Osteoblast (primary cell): Measurements from ENCODE around the gene CLEC4M. TPM values are rescaled to one million over a fixed set of nuclear protein-coding genes. Genes with fewer than 3 reads are reported as not detected.

Experiments used
- DNase-seq: peaks from one replicate; pipeline ENCODE4 v3.0.0; 2011; ENCODE audit warnings: low spot score, mixed read lengths; ENCODE audit not compliant: insufficient read length; ENCODE audit errors: missing footprints
- H2AFZ ChIP-seq: 2 replicates; pipeline ENCODE4 v1.6.0; 2011; ENCODE audit warnings: mild to moderate bottlenecking, low read length
- H3K27ac ChIP-seq: 2 replicates; pipeline ENCODE4 v1.5.1; 2011; ENCODE audit warnings: mild to moderate bottlenecking, low read depth, low read length, moderate library complexity
- H3K27me3 ChIP-seq: 2 replicates; pipeline ENCODE4 v1.6.0; 2012; ENCODE audit warnings: mild to moderate bottlenecking, control low read depth, inconsistent platforms, low read length, moderate library complexity; ENCODE audit not compliant: insufficient read depth
- H3K36me3 ChIP-seq: 2 replicates; pipeline ENCODE4 v1.5.1; 2011; ENCODE audit warnings: mild to moderate bottlenecking, low read length, control low read depth, moderate library complexity; ENCODE audit not compliant: insufficient read depth
- H3K4me1 ChIP-seq: 2 replicates; pipeline ENCODE4 v1.5.1; 2011; ENCODE audit warnings: mild to moderate bottlenecking, low read length, control low read depth, moderate library complexity; ENCODE audit not compliant: insufficient read depth
- H3K4me2 ChIP-seq: 2 replicates; pipeline ENCODE4 v1.6.0; 2011; ENCODE audit warnings: mild to moderate bottlenecking, low read length; ENCODE audit not compliant: insufficient read depth
- H3K4me3 ChIP-seq: fragments of 200-600 bp; sonication (generic); 3 replicates; pipeline ENCODE4 v1.5.1; 2012; ENCODE audit warnings: mild to moderate bottlenecking, low read length, inconsistent platforms; ENCODE audit not compliant: insufficient read depth
- H3K79me2 ChIP-seq: 2 replicates; pipeline ENCODE4 v1.6.0; 2012; ENCODE audit warnings: mild to moderate bottlenecking, low read length, control low read depth, inconsistent platforms; ENCODE audit not compliant: insufficient read depth
- H3K9me3 ChIP-seq: 2 replicates; pipeline ENCODE4 v1.5.1; 2011; ENCODE audit warnings: low read depth, low read length, control low read depth
- H4K20me1 ChIP-seq: 2 replicates; pipeline ENCODE4 v1.6.0; 2012; ENCODE audit warnings: mild to moderate bottlenecking, low read length, control low read depth; ENCODE audit not compliant: insufficient read depth
- total RNA-seq: library from RNA; depleted of rRNA; stranded (reverse); fragments of >200 nt; gene quantifications from 2 replicates; pipeline ENCODE4 v1.2.3, GENCODE V29; 2012
- TF ChIP-seq, protein P1 (sequence below): IDR thresholded peaks from 2 replicates; pipeline ENCODE4 v1.5.1; 2011; ENCODE audit warnings: mild to moderate bottlenecking, low read depth, low read length, moderate library complexity; ENCODE audit errors: extremely low read depth

Gene CLEC4M
- total RNA-seq, 1 donor, result not detected

DNA sequence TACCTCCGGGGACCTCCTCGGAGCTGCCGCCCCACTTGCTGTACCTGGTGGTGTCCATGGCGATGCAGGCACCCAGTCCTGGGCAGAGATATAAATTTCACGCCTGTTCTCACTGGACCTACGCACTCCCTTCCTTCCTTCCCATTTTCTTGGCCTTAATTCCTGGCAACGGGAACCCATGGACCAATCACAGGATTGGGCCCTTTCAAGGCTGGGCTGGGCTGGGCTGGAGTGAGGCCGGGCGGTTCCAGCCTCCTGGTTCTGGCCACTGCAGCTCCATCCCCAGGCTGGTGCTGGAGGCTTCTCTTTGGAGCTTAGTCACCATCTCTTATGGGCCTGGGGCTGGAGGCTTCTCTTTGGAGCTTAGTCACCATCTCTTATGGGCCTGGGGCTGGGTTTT is 31.0 kb upstream of the CLEC4M start, which contains the start of gene CLEC4G:
CLEC4G (minus strand) TSS at position 66 of the 400 bp plus-strand sequence; CDS start at position 58, 8 bp downstream.
- Histone ChIP-seq H3K4me2 (no peak within 1 kb of the TSS), H3K9me3 (no peaks in the 10 kb centered on the region), H4K20me1 (no peaks in the 10 kb centered on the region), H3K36me3 (no peaks in the 10 kb centered on the region), H3K4me1 (no peaks in the 10 kb centered on the region), H2AFZ (no peak within 1 kb of the TSS), H3K27me3 (peaks cover 30% of the 10 kb centered on the region), H3K27ac (no peak within 1 kb of the TSS), H3K79me2 (no peaks in the 10 kb centered on the region), H3K4me3 (no peak within 1 kb of the TSS)
- TF ChIP-seq, protein P1, sequence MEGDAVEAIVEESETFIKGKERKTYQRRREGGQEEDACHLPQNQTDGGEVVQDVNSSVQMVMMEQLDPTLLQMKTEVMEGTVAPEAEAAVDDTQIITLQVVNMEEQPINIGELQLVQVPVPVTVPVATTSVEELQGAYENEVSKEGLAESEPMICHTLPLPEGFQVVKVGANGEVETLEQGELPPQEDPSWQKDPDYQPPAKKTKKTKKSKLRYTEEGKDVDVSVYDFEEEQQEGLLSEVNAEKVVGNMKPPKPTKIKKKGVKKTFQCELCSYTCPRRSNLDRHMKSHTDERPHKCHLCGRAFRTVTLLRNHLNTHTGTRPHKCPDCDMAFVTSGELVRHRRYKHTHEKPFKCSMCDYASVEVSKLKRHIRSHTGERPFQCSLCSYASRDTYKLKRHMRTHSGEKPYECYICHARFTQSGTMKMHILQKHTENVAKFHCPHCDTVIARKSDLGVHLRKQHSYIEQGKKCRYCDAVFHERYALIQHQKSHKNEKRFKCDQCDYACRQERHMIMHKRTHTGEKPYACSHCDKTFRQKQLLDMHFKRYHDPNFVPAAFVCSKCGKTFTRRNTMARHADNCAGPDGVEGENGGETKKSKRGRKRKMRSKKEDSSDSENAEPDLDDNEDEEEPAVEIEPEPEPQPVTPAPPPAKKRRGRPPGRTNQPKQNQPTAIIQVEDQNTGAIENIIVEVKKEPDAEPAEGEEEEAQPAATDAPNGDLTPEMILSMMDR, result no peak
- no peak for DNase-seq

DNA sequence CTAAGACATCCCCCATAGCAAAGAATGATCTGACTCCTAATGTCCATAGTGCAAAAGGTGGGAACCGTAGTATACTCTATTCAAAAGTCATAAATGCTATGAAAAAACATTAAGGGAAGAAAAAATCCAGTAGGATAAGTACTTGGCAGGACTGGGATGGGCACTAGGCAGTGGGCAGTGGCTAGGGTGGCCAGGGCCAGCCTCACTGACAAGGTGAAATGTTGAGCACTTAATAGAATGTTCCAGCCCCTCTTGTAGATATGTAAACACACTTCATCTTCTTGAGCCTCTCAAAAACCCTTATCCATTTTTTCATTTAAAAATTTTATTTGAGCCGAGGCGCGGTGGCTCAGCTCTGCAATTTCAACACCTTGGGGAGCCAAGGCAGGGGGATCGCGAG is 29.7 kb upstream of the CLEC4M start:
- Histone ChIP-seq H3K4me1 (no peaks in the 10 kb centered on the region), H3K4me2 (no peak overlapping the region), H3K27me3 (peaks cover 31% of the 10 kb centered on the region)

DNA sequence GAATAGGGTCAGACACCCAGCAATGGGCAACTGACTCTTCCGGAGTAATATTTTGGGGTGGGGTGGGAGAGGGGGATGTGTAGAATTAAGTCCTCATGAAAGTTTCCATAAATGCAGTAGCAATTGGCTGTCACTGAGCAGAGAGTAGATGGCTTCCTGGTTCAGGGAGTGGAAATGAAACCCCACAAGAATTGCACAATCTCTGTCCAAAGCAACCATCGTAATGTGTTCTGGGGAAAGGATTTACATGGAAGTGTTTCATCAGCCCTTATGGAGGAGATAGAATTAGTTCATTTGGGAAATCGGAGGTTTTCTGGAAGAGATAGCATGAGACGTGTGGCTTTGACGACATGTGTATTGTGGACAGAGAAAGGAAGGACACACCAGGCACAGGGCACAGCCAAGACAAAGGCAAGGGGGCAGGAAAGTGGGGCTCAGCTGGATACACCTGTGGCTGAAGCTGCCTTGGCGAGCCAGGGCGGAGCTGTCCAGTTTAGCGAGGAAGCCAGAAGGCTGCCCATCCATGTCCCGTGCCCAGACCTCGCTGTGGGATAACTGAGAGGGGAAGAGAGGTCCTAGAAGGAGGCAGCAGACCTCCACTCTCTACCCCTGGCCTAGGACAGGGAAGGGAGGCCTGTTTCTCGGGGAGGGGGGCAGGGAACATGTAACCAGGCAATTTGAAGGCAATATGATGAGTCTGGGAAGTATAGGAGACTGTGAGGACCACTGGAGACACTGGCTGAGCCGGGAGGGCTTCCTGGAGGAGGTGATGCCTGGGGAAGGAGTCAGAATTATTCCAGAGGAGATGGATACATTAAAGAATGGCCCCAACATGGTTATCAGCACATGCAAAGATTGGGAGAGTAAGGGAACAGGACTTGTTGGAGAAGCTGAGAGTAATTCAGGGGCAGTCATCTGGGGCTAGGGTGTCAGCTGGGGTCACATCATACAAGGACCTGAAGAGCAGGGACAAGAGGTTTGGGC is 28.5 kb upstream of the CLEC4M start:
- Histone ChIP-seq H4K20me1 (no peaks in the 10 kb centered on the region), H3K4me3 (no peak overlapping the region), H3K27ac (no peak overlapping the region), H3K4me1 (no peaks in the 10 kb centered on the region), H2AFZ (no peak overlapping the region), H3K27me3 (peaks cover 24% of the 10 kb centered on the region), H3K4me2 (no peak overlapping the region), H3K79me2 (no peaks in the 10 kb centered on the region), H3K9me3 (no peaks in the 10 kb centered on the region), H3K36me3 (no peaks in the 10 kb centered on the region)
- no peak for DNase-seq
- TF ChIP-seq, protein P1, result no peak

More for the DNA sequence above, 29.7 kb upstream of the CLEC4M start:
- no peak overlapping the region for H3K4me3 ChIP-seq
- DNase-seq, result no peak
- H3K27ac ChIP-seq, result no peak overlapping the region
- H3K36me3 ChIP-seq, result no peaks in the 10 kb centered on the region
- no peaks in the 10 kb centered on the region for H4K20me1 ChIP-seq
- H3K79me2 ChIP-seq, result no peaks in the 10 kb centered on the region
- TF ChIP-seq, protein P1, result no peak
- no peak overlapping the region for H2AFZ ChIP-seq
- H3K9me3 ChIP-seq, result no peaks in the 10 kb centered on the region

DNA sequence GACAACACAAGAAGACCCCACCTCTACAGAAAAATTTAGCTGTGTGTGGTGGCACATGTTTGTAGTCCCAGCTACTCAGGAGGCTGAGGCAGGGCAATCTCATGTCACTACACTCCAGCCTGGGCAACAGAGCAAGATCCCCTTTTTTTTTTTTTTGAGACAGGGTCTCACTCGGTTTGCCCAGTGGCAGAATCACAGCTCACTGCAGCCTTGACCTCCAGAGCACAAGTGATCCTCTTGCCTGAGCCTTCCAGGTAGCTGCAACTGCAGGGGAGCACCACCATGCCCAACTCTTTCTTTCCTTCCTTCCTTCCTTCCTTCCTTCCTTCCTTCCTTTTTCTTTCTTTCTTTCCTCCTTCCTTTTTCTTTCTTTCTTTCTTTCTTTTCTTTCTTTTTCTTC is 26.9 kb upstream of the CLEC4M start:
- Histone ChIP-seq H3K9me3 (no peaks in the 10 kb centered on the region), H3K4me1 (no peaks in the 10 kb centered on the region), H3K27me3 (peaks cover 14% of the 10 kb centered on the region), H3K36me3 (no peaks in the 10 kb centered on the region), H4K20me1 (no peaks in the 10 kb centered on the region), H3K4me3 (no peak overlapping the region), H2AFZ (no peak overlapping the region), H3K4me2 (no peak overlapping the region), H3K79me2 (no peaks in the 10 kb centered on the region), H3K27ac (no peak overlapping the region)
- no peak for DNase-seq
- TF ChIP-seq, protein P1, result no peak
